Esophagus muscularis mucosa (tissue), 2 donors: ENCODE data around the gene SPATS2.
"Not testable (repeated sequence)": the region's sequence is repeated elsewhere in the genome, so short reads cannot be mapped to it uniquely, and the experiment has no call there.

Experiments used
- EP300 ChIP-seq: sonication (generic); formaldehyde crosslinking; IDR thresholded peaks from one replicate; pipeline ENCODE4 v1.6.1; 2017; ENCODE audit warnings: antibody characterized with exemption
- POLR2A ChIP-seq: fragments of 450-650 bp; IDR thresholded peaks from one replicate; pipeline ENCODE4 v1.6.1; 2017; ENCODE audit warnings: antibody characterized with exemption, moderate library complexity, mild to moderate bottlenecking, low read depth

DNA sequence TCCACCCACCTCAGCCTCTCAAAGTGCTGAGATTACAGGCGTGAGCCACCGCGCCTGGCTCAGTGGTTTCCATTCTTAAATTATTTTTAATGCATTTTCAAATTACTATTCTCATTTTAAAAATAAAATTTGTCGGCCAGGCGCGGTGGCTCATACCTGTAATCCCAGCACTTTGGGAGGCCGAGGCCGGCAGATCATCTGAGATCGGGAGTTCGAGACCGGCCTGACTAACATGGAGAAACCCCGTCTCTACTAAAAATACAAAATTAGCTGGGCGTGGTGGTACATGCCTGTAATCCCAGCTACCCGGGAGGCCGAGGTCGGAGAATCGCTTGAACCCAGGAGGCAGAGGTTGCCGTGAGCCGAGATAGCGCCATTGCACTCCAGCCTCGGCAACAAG, 33.5 kb upstream of the SPATS2 start:
- TF ChIP-seq EP300, POLR2A: not testable (repeated sequence)
